Karpas-422 (cell line): ENCODE measurements around the gene CHST15. TPM values are rescaled to one million over a fixed set of nuclear protein-coding genes. Genes with fewer than 3 reads are reported as not detected.
A peak's percentile ranks its signal among the peaks of the same experiment; 100 is the strongest.

ENCODE experiments used
- DNase-seq: peaks from one replicate; pipeline ENCODE4 v3.0.0-alpha.2; 2015
- H2AFZ ChIP-seq: fragments of 200-600 bp; sonication (generic); 2 replicates; pipeline ENCODE4 v1.6.1; 2014; ENCODE audit warnings: antibody characterized with exemption, low read length, mixed read lengths
- H3K27ac ChIP-seq: fragments of 200-600 bp; sonication (generic); 2 replicates; pipeline ENCODE4 v1.5.1; 2014; ENCODE audit warnings: mild to moderate bottlenecking, low read length, moderate library complexity
- H3K27me3 ChIP-seq: fragments of 200-600 bp; sonication (generic); 2 replicates; pipeline ENCODE4 v1.6.1; 2014; ENCODE audit warnings: low read length, mixed read lengths
- H3K36me3 ChIP-seq: fragments of 200-600 bp; sonication (generic); 2 replicates; pipeline ENCODE4 v1.6.1; 2014; ENCODE audit warnings: low read length, mixed read lengths; ENCODE audit not compliant: insufficient read depth
- H3K4me1 ChIP-seq: fragments of 200-600 bp; sonication (generic); 2 replicates; pipeline ENCODE4 v1.6.1; 2014; ENCODE audit warnings: mild to moderate bottlenecking, low read length, mixed read lengths
- H3K4me2 ChIP-seq: fragments of 200-600 bp; sonication (generic); 2 replicates; pipeline ENCODE4 v1.6.1; 2014; ENCODE audit warnings: low read length, low read depth, mild to moderate bottlenecking; ENCODE audit not compliant: poor library complexity, severe bottlenecking
- H3K4me3 ChIP-seq: fragments of 200-600 bp; sonication (generic); 2 replicates; pipeline ENCODE4 v1.5.1; 2014; ENCODE audit warnings: mild to moderate bottlenecking, antibody characterized with exemption, low read length, mixed read lengths
- H3K79me2 ChIP-seq: fragments of 200-600 bp; sonication (generic); 2 replicates; pipeline ENCODE4 v1.6.1; 2014; ENCODE audit warnings: mild to moderate bottlenecking, low read length, mixed read lengths
- H3K9ac ChIP-seq: fragments of 200-600 bp; sonication (generic); 2 replicates; pipeline ENCODE4 v1.6.0; 2014; ENCODE audit warnings: low read length
- H3K9me2 ChIP-seq: fragments of 200-600 bp; sonication (generic), shearing (Covaris generic); replicated peaks from 2 replicates; pipeline ENCODE4 v1.6.0; 2014; ENCODE audit warnings: mild to moderate bottlenecking, low read length, moderate library complexity; ENCODE audit not compliant: insufficient read depth
- H3K9me3 ChIP-seq: fragments of 300-700, 200-600 bp; sonication (generic); 2 replicates; pipeline ENCODE4 v1.6.1; 2014; ENCODE audit warnings: low read length, mixed read lengths
- H4K20me1 ChIP-seq: fragments of 200-600 bp; sonication (generic); 2 replicates; pipeline ENCODE4 v1.6.1; 2014; ENCODE audit warnings: mild to moderate bottlenecking, antibody characterized with exemption, low read length, low read depth; ENCODE audit not compliant: insufficient read depth
- total RNA-seq: library from RNA; depleted of rRNA; stranded (reverse); fragments of >200 nt; shearing (Covaris generic); gene quantifications from 2 replicates; pipeline ENCODE4 v1.2.3, GENCODE V29; 2014; ENCODE audit warnings: low replicate concordance

CHST15 gene
- total RNA-seq, 1 experiment from 2014 or later: not detected

DNA sequence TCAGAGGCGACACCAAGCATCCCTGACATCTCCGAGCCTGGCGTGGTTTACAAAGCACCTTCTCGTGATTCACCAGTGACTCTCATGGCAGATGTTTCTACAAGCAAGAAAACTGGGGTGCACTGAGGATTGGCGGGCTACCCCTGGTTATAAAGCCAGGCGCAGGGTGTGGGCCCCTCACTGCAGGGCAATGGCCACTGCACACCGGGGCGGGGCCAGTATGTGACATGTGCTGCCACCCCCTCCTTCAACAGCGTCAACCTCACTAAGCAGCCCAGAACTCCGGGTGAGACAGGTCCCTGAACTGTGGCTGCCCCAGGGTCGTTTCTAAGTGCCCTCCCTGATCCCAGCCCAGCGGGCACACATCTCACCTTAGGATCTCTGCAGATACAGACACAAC, 63.8 kb downstream of the CHST15 start:
- H3K36me3 ChIP-seq: no peaks in the 10 kb centered on the region
- H3K9me2 ChIP-seq: no peaks in the 10 kb centered on the region
- H3K27me3 ChIP-seq: no peaks in the 10 kb centered on the region
- no peaks in the 10 kb centered on the region for H3K79me2 ChIP-seq
- no peaks in the 10 kb centered on the region for H4K20me1 ChIP-seq
- H3K4me2 ChIP-seq: no peak overlapping the region
- H3K9me3 ChIP-seq: no peaks in the 10 kb centered on the region
- H3K4me3 ChIP-seq: no peak overlapping the region
- no peak overlapping the region for H3K9ac ChIP-seq
- H3K27ac ChIP-seq: no peak overlapping the region
- H2AFZ ChIP-seq: no peak overlapping the region
- no peak for DNase-seq
- H3K4me1 ChIP-seq: no peaks in the 10 kb centered on the region

DNA sequence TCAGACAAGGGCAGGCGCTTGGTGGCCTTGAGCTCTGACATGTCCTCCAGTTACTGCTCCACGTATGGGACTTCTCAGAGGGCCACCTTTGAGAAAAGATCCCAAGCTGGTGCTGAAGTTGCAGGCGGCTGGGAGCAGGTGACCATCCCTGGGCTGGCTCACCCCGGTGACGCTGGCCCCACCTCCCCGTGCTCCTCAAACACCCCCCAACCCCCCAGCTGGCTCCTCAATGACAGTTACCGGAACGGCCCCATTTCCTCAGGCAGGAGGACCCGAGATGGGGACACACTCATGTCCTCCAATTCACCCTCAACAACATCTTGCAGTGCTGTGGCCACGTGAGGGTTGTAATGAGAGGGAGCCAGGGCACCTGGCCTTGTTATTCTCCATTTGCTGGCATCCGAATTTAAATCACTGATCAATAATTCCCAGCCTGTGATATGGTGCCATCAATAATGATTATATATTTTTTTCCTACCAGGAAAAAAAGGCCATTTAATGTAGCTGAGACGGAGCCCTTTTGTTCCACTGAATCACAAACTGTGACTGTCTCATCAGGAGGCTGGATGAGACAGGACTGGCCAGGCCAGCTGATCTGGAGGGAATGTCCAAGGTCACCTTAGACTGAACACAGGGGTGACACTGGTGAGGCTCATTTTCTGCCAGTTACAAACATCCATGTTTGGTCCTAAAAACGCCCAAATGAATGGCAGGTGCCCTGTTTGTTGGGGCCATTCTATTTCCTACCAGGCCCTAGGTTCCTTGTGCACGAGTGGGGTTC, 64.5 kb downstream of the CHST15 start:
- Histone ChIP-seq H3K9me2 (no peaks in the 10 kb centered on the region), H3K9me3 (no peaks in the 10 kb centered on the region), H3K27ac (no peak overlapping the region), H2AFZ (no peak overlapping the region), H3K4me3 (no peak overlapping the region), H3K27me3 (no peaks in the 10 kb centered on the region), H3K4me1 (no peaks in the 10 kb centered on the region), H3K4me2 (no peak overlapping the region), H3K79me2 (no peaks in the 10 kb centered on the region), H3K36me3 (no peaks in the 10 kb centered on the region), H3K9ac (no peak overlapping the region), H4K20me1 (no peaks in the 10 kb centered on the region)
- no peak for DNase-seq

DNA sequence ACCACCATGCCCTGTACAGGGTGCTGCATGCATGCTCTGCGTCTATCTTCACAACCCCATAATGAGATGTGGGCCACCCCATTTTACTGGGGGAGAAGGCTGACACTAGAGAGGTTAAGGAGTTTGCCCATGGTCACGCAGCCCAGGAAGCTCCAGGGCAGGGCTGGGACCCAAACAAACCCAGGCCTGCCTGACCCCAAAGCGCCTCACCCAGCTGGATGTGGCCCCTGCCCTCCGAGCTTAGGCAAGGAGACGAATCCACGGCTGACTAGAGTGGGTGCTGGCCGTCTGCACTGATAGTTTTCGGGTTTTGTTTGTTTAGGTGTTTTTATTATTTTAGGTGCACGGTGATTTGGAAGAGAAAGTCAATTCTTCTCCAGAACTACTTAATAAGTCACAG, 65.7 kb downstream of the CHST15 start:
- no peak for DNase-seq
- H3K9ac ChIP-seq: no peak overlapping the region
- no peak overlapping the region for H2AFZ ChIP-seq
- H3K9me2 ChIP-seq: no peaks in the 10 kb centered on the region
- no peaks in the 10 kb centered on the region for H4K20me1 ChIP-seq
- H3K36me3 ChIP-seq: no peaks in the 10 kb centered on the region
- H3K27ac ChIP-seq: no peak overlapping the region
- no peaks in the 10 kb centered on the region for H3K27me3 ChIP-seq
- H3K9me3 ChIP-seq: no peaks in the 10 kb centered on the region
- no peaks in the 10 kb centered on the region for H3K4me1 ChIP-seq
- no peaks in the 10 kb centered on the region for H3K79me2 ChIP-seq
- H3K4me3 ChIP-seq: no peak overlapping the region
- H3K4me2 ChIP-seq: no peak overlapping the region

DNA sequence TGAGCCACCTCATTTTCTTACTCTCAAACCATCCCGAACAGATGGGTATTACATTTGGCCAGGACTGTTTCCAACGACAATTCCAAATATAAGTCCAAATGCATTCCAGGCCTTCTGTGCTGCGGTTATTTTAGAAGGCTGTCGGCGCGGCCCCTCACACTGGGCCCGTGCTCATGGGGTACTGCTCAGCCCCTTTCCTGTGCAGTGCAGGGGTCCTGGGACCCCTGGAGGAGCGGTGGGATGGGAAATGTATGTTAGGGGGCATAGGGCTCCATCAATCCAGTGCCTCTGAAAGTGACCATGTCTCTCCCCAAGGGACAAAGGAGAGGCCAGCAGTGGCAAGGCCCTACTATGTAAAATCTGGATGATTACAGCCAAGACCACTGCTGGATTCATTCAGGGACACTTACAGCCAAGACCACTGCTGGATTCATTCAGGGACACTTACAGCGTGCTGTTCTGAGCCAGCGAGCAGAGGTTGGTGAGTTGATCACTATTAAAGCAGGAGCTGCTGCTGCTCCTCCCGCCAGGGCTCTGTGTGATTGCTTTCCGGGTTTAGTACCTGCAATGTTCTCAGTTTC, 66.3 kb downstream of the CHST15 start:
- no peak for DNase-seq
- Histone ChIP-seq H4K20me1 (no peaks in the 10 kb centered on the region), H3K9me3 (no peaks in the 10 kb centered on the region), H3K4me2 (no peak overlapping the region), H3K27ac (no peak overlapping the region), H3K27me3 (no peaks in the 10 kb centered on the region), H3K36me3 (no peaks in the 10 kb centered on the region), H3K4me3 (no peak overlapping the region), H3K9ac (no peak overlapping the region), H3K9me2 (no peaks in the 10 kb centered on the region), H3K4me1 (no peaks in the 10 kb centered on the region), H3K79me2 (no peaks in the 10 kb centered on the region), H2AFZ (no peak overlapping the region)

DNA sequence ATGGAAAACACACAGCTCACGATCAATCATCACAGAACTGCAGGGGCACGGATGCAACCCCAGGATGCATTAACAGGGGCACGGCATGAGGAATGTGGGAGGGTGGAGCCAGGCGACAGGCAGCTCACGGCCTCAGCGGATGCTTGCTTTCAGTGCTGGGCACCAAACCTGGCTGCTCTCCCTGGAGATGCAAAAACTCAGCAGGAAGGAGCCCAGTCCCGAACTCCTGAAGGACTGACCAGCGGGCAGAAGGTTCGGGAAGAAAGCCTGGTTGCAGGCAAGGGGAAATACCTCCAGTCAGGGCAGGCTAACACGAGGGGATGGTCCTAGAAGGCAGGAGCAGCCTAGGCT, 66.8 kb downstream of the CHST15 start:
- Histone ChIP-seq H3K27ac (no peak overlapping the region), H3K9me3 (no peaks in the 10 kb centered on the region), H3K36me3 (no peaks in the 10 kb centered on the region)

DNA sequence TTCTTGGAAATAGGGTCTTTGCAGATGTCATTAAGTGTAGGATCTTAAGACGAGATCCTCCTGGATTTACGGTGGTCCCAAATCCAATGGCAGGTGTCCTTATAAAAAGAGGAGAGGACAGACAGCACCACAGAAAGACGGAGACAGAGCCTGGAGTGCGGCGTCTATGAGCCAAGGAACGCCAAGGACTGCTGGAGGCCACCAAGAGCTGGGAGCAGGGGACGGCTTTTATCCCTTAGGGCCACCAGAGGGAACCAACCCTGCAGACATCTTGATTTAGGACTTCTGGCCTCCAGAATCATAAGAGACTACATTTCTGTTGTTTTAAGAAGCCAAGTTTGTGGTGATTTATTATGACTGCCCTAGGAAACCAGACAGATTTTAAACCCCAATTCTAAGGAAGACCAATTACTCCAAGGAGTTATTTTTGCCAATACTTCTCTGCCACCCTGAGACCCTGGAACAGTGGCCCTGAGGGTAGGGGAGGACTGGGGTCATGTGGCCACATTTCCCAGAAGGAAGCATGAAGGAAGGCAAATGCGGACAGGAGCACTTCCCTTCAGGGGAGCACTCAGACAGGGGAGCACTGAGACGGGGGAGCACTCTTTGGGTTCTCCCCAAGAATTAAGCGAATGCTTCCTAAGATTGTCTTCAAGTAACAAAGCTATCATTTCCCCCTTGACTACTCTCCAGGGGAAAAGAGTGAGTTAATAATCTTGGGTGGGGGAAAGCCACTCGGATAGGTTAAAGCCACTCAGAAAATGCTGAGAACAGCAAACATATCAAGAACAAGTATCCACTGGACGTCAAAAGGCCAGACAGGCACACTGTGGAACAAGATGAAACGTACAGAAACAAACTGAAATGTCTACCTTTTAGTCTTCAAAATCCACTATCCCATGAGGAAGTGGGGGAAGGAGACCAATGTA, 67.5 kb downstream of the CHST15 start:
- Histone ChIP-seq H3K4me1 (no peaks in the 10 kb centered on the region), H3K4me2 (no peak overlapping the region), H3K27ac (no peak overlapping the region), H2AFZ (no peak overlapping the region), H3K79me2 (no peaks in the 10 kb centered on the region), H3K27me3 (no peaks in the 10 kb centered on the region), H3K9ac (no peak overlapping the region), H3K36me3 (no peaks in the 10 kb centered on the region), H3K9me2 (no peaks in the 10 kb centered on the region), H4K20me1 (no peaks in the 10 kb centered on the region), H3K9me3 (no peaks in the 10 kb centered on the region), H3K4me3 (no peak overlapping the region)
- peak; percentile 68 for DNase-seq

More for the DNA sequence above, 66.8 kb downstream of the CHST15 start:
- Histone ChIP-seq H3K4me1 (no peaks in the 10 kb centered on the region), H2AFZ (no peak overlapping the region), H3K27me3 (no peaks in the 10 kb centered on the region), H3K4me3 (no peak overlapping the region), H3K4me2 (no peak overlapping the region), H3K9me2 (no peaks in the 10 kb centered on the region), H3K79me2 (no peaks in the 10 kb centered on the region), H4K20me1 (no peaks in the 10 kb centered on the region), H3K9ac (no peak overlapping the region)
- no peak for DNase-seq

DNA sequence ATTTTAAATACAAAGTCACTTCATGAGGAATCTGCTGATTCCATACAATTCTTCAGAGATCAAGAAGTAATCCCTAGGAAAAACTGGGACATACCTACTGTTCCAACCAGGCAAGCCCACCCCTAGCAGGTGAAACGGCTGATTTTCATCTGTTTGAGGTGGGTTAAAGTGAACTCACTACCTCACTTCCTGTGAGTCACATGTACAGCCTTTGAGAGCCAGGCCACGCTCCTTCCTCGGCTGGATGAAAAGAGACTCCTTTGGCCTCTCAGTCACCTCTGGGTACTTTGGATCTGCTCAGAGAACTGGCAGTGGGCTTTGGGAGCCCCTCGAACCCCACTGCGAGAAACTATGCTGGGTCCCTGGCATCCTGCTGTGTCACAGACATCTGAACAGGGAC, 68.2 kb downstream of the CHST15 start:
- Histone ChIP-seq H3K4me1 (no peaks in the 10 kb centered on the region), H3K36me3 (no peaks in the 10 kb centered on the region), H3K9ac (no peak overlapping the region), H3K79me2 (no peaks in the 10 kb centered on the region), H3K27ac (no peak overlapping the region), H4K20me1 (no peaks in the 10 kb centered on the region), H3K4me3 (no peak overlapping the region), H2AFZ (no peak overlapping the region), H3K9me2 (no peaks in the 10 kb centered on the region), H3K27me3 (no peaks in the 10 kb centered on the region), H3K4me2 (no peak overlapping the region), H3K9me3 (no peaks in the 10 kb centered on the region)
- DNase-seq: no peak

DNA sequence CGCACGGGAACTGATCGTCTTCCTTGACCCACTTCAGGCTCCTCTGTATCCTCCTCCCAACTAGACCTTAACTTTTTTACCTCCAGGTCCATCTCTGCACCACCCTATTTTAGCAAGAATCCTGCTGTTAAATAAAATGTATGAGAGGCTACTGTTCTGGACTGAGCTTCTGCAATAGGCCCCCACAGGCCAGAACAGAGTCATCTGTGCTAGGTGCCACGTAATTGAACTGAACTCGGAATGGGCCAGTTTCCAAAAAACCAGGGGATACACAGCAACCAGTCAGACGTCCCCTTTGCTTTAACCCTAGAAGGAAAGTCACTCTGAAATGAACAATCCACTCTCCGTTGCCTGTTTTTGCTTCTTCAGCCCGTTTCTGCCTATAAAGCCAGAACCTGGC, 71.3 kb downstream of the CHST15 start:
- no peaks in the 10 kb centered on the region for H3K9me3 ChIP-seq
- no peaks in the 10 kb centered on the region for H3K27me3 ChIP-seq
- H3K4me1 ChIP-seq: no peaks in the 10 kb centered on the region
- H3K27ac ChIP-seq: no peak overlapping the region
- H3K9ac ChIP-seq: no peak overlapping the region
- no peaks in the 10 kb centered on the region for H3K9me2 ChIP-seq
- H4K20me1 ChIP-seq: no peaks in the 10 kb centered on the region
- no peak overlapping the region for H3K4me2 ChIP-seq
- no peak for DNase-seq
- H3K36me3 ChIP-seq: no peaks in the 10 kb centered on the region
- H2AFZ ChIP-seq: no peak overlapping the region
- no peaks in the 10 kb centered on the region for H3K79me2 ChIP-seq
- H3K4me3 ChIP-seq: no peak overlapping the region
